Loucy (cell line): ENCODE results near the gene UBXN7.

ENCODE experiments used
- H2AFZ ChIP-seq: fragments of 200-600 bp; sonication (generic); 2 replicates; pipeline ENCODE4 v1.6.0; 2016; ENCODE audit warnings: antibody characterized with exemption, mild to moderate bottlenecking, low read length, moderate library complexity
- H3F3A ChIP-seq: fragments of 200-600 bp; 2 replicates; pipeline ENCODE4 v1.6.0; 2016; ENCODE audit warnings: antibody characterized with exemption, low read depth, mild to moderate bottlenecking
- H3K27me3 ChIP-seq: fragments of 200-600 bp; sonication (generic); 2 replicates; pipeline ENCODE4 v1.6.1; 2014; ENCODE audit warnings: low read length, mild to moderate bottlenecking; ENCODE audit not compliant: insufficient read depth, poor library complexity, severe bottlenecking
- H3K36me3 ChIP-seq: fragments of 200-600 bp; sonication (generic); 2 replicates; pipeline ENCODE4 v1.6.1; 2016; ENCODE audit warnings: low read length; ENCODE audit not compliant: insufficient read depth
- H3K4me1 ChIP-seq: fragments of 200-600 bp; sonication (generic); 2 replicates; pipeline ENCODE4 v1.5.1; 2014; ENCODE audit warnings: low read length, mild to moderate bottlenecking; ENCODE audit not compliant: insufficient read depth, poor library complexity, severe bottlenecking
- H3K4me2 ChIP-seq: fragments of 200-600 bp; sonication (generic); 2 replicates; pipeline ENCODE4 v1.6.0; 2014; ENCODE audit warnings: antibody characterized with exemption, low read length, low read depth, mild to moderate bottlenecking; ENCODE audit not compliant: poor library complexity, severe bottlenecking
- H3K4me3 ChIP-seq: fragments of 200-600 bp; sonication (generic); 2 replicates; pipeline ENCODE4 v1.5.1; 2014; ENCODE audit warnings: low read length, mild to moderate bottlenecking, mixed read lengths; ENCODE audit not compliant: poor library complexity, severe bottlenecking
- H3K79me2 ChIP-seq: fragments of 200-600 bp; sonication (generic); 2 replicates; pipeline ENCODE4 v1.6.1; 2014; ENCODE audit warnings: low read length; ENCODE audit not compliant: insufficient read depth
- H3K9ac ChIP-seq: fragments of 200-600 bp; sonication (generic); 2 replicates; pipeline ENCODE4 v1.6.0; 2014; ENCODE audit warnings: mild to moderate bottlenecking, low read depth, low read length, moderate library complexity; ENCODE audit not compliant: poor library complexity, severe bottlenecking
- H3K9me2 ChIP-seq: fragments of 200-600 bp; sonication (generic); replicated peaks from 2 replicates; pipeline ENCODE4 v1.6.1; 2016; ENCODE audit warnings: low read depth, low read length, mixed read lengths
- H3K9me3 ChIP-seq: fragments of 200-600 bp; sonication (generic); 2 replicates; pipeline ENCODE4 v1.6.1; 2014; ENCODE audit warnings: mild to moderate bottlenecking, antibody characterized with exemption, low read length, low read depth; ENCODE audit not compliant: insufficient read depth
- H4K20me1 ChIP-seq: fragments of 200-600 bp; sonication (generic); 2 replicates; pipeline ENCODE4 v1.6.0; 2014; ENCODE audit warnings: antibody characterized with exemption, low read length, mild to moderate bottlenecking; ENCODE audit not compliant: insufficient read depth, poor library complexity, severe bottlenecking
- EZH2phosphoT487 ChIP-seq: fragments of 200-600 bp; IDR thresholded peaks from 2 replicates; pipeline ENCODE4 v1.6.1; 2018; ENCODE audit warnings: antibody characterized with exemption, mild to moderate bottlenecking, moderate library complexity, borderline replicate concordance
- TF ChIP-seq, protein P1 (sequence below): fragments of 200-600 bp; sonication (generic); conservative IDR thresholded peaks from 2 replicates; pipeline ENCODE4 v1.5.1; 2014; ENCODE audit warnings: mild to moderate bottlenecking, antibody characterized with exemption, low read length

UBXN7 gene

DNA sequence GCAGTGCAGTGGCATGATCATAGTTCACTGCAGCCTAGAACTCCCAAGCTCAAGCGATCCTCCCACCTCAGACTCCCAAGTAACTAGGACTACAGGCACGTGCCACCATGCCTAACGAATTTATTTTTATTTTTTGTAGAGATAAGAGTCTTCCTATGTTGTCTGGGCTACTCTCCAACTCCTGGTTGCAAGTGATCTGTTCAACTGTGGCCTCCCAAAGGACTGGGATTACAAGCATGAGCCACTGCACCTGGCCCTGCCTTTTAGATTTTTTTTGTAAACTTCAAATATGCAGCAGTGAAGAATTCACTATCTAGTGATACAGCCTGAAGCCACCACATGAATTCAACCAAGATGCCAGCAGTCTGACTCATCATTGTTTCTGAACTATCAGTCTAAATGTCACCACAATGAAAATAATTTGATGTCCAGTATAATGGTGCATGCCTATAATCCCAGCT, 32.7 kb downstream of the UBXN7 start:
- Histone ChIP-seq H3K79me2 (peaks cover 3% of the 10 kb centered on the region; the same call in 1 of the 2 replicates), H3K4me1 (no peaks in the 10 kb centered on the region), H3K4me3 (no peak overlapping the region), H3K27me3 (no peaks in the 10 kb centered on the region), H3K36me3 (peaks cover 57% of the 10 kb centered on the region; the same call in 1 of the 2 replicates), H3K9me3 (no peaks in the 10 kb centered on the region), H3K9ac (no peak overlapping the region), H4K20me1 (no peaks in the 10 kb centered on the region), H3K9me2 (no peaks in the 10 kb centered on the region), H2AFZ (no peak overlapping the region), H3K4me2 (no peak overlapping the region), H3F3A (no peaks in the 10 kb centered on the region)
- TF ChIP-seq, protein P1, sequence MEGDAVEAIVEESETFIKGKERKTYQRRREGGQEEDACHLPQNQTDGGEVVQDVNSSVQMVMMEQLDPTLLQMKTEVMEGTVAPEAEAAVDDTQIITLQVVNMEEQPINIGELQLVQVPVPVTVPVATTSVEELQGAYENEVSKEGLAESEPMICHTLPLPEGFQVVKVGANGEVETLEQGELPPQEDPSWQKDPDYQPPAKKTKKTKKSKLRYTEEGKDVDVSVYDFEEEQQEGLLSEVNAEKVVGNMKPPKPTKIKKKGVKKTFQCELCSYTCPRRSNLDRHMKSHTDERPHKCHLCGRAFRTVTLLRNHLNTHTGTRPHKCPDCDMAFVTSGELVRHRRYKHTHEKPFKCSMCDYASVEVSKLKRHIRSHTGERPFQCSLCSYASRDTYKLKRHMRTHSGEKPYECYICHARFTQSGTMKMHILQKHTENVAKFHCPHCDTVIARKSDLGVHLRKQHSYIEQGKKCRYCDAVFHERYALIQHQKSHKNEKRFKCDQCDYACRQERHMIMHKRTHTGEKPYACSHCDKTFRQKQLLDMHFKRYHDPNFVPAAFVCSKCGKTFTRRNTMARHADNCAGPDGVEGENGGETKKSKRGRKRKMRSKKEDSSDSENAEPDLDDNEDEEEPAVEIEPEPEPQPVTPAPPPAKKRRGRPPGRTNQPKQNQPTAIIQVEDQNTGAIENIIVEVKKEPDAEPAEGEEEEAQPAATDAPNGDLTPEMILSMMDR, result no peak
- no peak for TF ChIP-seq EZH2phosphoT487

DNA sequence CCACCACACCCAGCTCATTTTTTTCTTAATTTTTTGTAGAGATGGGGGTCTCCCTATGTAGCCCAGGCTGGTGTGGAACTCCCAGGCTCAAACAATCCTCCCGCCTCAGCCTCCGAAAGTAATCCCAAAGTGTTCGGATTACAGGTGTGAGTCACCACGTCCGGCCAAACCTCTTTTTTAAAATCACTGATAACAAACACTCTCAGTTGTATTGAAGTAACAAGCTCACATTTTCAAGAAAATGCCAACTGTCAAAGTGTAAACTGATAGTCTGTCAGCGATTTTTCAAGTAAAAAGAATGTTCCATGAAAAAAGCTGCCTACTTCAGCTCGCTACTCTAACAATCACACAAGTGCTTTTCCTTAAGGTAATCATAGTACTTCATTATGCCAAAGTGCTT, 33.4 kb downstream of the UBXN7 start:
- H3K9ac ChIP-seq, result no peak overlapping the region
- no peaks in the 10 kb centered on the region for H4K20me1 ChIP-seq
- no peak overlapping the region for H3K4me2 ChIP-seq
- H3K36me3 ChIP-seq, result peaks cover 56% of the 10 kb centered on the region; the same call in 1 of the 2 replicates
- H3K4me1 ChIP-seq, result no peaks in the 10 kb centered on the region
- H3K27me3 ChIP-seq, result no peaks in the 10 kb centered on the region
- TF ChIP-seq, protein P1, result no peak
- TF ChIP-seq EZH2phosphoT487, result no peak
- H3K9me2 ChIP-seq, result no peaks in the 10 kb centered on the region
- H3K79me2 ChIP-seq, result no peaks in the 10 kb centered on the region
- no peak overlapping the region for H2AFZ ChIP-seq
- no peak overlapping the region for H3K4me3 ChIP-seq
- no peaks in the 10 kb centered on the region for H3K9me3 ChIP-seq
- no peaks in the 10 kb centered on the region for H3F3A ChIP-seq

DNA sequence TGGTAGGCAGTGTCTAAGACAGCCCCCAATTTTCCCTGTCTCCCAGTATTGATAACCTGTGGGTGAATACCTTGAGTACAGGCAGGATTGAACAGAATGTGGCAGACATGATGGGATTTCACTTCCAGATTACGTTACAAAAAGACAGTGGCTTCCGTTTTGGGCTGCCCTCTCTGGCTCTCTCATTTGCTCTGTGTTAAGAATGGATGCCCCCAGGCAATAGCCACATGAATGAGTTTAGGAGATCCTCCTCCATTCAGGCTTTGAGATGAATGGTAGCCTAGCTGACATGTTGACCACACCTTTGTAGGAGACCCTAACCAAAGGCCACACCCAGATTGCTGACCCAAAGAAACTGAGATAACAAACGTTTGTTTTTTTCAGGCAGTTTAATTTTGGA, 34.3 kb downstream of the UBXN7 start:
- Histone ChIP-seq H3K4me2 (no peak overlapping the region), H3K36me3 (peaks cover 56% of the 10 kb centered on the region; the same call in 1 of the 2 replicates), H3K9ac (no peak overlapping the region), H4K20me1 (no peaks in the 10 kb centered on the region), H3K9me3 (no peaks in the 10 kb centered on the region), H2AFZ (no peak overlapping the region), H3K9me2 (no peaks in the 10 kb centered on the region), H3K79me2 (no peaks in the 10 kb centered on the region), H3F3A (no peaks in the 10 kb centered on the region), H3K27me3 (no peaks in the 10 kb centered on the region), H3K4me1 (no peaks in the 10 kb centered on the region), H3K4me3 (no peak overlapping the region)
- TF ChIP-seq EZH2phosphoT487, result no peak
- TF ChIP-seq, protein P1, result no peak
